Measurements from ENCODE around the gene RSBN1.
"Not testable (repeated sequence)": the region's sequence is repeated elsewhere in the genome, so short reads cannot be mapped to it uniquely, and the experiment has no call there.

Gene RSBN1

DNA sequence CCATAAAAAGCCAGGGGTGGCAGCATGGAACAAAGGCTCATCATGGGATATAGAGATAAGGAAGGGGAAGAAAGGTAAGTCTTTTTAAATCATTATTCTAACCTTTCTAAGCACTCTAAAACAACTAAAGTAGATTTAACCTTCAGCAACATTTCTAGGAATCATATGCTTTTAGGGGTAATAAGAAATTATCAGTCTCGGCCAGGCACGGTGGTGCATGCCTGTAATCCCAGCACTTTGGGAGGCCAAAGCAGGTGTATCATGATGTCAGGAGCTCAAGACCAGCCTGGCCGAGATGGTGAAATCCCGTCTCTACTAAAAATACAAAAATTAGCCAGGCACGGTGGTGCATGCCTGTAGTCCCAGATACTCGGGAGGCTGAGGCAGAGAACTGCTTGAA is 32.7 kb downstream of the RSBN1 start:
- DNase-seq, result no peak

DNA sequence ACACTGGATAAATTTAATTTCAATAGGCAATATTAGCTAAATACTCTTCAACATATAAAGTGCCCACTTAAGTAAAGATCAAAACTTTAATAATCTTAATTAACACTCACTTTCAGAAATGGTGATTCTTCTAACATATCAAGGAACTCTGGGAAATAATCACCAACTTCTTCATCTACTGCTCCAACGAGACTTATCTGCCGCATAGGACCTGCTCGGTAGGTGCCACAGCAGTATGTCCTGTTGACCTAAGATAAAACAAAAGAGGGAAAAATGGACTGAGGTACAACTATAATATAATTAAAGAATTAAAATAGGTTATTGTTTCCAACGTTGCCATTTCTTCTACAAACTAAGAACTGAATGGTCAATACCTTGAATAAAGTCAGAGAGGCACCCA is 34.7 kb downstream of the RSBN1 start:
- DNase-seq, result no peak

DNA sequence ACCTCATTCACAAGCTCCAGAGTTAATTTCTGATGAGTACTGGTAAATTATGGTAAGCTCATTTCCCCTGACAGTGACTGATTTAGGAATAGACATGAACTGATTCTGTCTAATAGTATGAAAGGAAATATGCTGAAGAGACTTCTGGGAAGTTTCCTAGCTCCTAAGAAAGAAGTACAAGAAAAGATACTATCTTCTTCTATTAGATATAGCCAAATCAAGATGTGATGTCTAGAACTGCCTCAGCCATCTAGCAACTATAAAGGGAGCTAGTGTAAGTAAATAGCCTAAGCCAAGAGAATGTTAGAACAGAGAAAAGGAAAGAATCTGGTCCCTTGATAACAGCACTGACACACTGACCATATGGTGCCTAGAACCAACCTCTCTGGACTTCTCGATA is 42.2 kb downstream of the RSBN1 start:
- no peak for DNase-seq

DNA sequence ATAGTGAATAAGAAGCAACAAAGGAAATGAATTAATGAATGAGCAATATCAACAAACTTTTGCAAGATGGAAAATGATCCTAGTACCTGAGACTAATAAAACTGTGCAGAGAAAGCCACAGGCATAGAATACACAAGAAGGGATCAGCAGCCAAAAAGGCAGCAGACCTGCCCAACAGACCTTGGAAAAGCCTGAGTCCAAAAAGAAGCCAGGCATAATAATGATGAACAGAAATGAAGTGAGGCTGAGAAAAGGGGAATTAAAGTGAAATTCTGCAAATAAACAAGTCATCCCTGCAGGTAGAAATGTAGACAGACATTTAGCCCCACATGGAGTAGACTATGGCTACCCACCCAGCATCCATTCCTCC is 42.7 kb downstream of the RSBN1 start:
- no peak for DNase-seq

DNA sequence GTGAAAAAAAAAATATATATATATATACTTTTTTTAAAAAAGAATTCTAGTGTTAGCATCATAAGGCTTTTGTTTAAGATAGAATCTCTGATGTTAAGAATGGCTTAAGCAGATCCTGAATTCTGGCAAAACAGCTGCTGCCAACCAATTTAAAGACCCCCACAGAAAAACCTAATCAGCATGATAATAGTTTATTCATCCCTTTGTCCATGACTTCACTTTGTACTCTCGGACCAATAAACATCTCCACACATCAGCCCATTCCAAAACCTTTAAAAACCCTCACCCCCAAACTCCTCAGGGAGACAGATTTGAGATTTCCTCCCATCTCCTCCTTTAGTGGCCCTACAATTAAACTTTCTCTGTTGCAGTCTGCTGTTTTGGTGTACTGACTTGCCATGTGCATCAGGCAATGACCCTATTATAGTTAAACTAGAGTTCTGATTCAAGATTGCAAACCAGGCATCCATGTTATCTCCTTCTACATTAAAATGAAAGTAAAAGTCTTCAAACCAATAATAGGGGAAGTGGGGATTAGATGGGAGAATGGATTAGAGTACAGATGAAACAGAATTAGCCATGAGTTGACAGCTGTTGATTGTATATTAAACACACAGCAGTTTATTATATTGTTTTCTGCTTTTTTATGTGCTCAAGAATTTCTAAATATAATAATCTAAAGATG is 43.2 kb downstream of the RSBN1 start:
- DNase-seq, result no peak

DNA sequence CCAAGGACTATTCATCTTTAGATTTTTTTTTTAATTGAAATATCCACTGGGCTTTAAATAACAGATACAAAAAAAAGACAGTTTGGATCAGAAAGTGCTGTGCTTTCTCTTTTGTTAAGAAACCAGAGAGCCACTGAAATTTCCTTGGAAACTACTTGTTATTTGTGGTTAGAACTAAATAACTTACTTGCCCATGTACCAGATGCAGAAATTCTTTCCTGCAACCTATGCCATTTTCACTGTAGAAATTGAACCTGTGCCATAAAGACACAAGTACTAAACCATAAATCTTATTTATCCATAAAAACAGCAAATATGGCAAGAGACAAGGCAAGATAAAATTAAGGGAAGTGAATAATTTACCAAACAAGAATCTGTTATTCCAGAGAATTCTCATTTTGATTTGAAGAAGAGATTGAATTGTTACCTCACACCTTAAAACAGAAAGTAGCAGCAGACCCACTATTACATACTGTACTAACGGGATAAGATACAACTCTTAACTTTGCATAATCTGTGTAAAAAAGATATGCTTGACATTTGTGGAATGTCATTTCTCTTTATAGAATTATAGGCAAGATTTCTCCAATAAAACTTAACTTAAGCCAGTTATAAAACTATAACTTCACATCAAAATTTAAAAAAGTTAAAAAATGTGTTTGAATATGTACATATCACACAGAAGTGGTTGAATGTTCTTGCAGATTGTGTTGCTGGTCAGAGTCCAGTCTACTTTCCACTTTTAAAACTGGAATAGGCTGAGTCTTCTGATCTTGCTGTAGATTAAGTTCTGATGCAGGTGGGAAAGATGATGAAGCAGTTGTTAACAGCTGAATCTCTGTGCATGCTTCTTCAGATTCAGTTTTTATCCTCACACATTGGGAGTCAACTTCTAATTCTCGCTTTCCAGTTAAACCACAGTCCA is 46.7 kb downstream of the RSBN1 start:
- no peak for DNase-seq

DNA sequence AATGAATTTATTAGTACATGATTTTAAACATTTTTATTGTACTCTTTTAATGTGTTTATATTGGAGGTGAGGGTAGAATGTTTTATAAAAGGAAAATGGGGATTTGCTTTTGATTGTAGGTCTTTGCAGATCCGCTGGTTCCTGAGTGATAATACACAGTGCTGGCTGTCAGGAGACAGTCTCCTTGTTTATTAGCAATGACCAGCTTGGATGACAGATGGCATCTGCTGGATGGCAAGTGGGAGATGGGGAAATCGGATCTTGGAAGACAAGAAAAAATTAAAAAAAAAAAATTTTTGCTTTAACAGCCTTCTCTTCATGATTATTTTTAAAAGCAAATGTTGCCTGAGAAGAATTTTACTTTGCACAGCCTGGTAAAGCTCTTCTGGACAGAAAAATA is 48.6 kb downstream of the RSBN1 start:
- no peak for DNase-seq

DNA sequence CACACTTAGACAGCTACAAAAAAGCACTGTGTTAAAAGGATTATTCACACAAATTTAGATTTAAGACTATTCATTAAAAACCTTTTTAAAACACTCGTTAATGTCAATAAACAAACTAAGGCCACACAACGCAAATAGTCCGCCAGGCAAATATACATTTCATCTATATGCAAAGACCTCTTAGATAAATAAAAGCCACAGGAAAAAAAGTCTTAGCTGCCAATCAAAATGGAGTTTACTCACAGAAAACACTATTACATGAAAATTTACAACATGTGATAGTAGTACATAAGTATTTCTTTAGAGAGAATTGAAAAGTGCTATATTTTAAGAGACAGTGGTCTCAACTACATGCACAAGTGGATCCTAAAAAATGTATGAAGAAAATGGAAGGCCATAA is 50.3 kb downstream of the RSBN1 start:
- DNase-seq, result no peak

DNA sequence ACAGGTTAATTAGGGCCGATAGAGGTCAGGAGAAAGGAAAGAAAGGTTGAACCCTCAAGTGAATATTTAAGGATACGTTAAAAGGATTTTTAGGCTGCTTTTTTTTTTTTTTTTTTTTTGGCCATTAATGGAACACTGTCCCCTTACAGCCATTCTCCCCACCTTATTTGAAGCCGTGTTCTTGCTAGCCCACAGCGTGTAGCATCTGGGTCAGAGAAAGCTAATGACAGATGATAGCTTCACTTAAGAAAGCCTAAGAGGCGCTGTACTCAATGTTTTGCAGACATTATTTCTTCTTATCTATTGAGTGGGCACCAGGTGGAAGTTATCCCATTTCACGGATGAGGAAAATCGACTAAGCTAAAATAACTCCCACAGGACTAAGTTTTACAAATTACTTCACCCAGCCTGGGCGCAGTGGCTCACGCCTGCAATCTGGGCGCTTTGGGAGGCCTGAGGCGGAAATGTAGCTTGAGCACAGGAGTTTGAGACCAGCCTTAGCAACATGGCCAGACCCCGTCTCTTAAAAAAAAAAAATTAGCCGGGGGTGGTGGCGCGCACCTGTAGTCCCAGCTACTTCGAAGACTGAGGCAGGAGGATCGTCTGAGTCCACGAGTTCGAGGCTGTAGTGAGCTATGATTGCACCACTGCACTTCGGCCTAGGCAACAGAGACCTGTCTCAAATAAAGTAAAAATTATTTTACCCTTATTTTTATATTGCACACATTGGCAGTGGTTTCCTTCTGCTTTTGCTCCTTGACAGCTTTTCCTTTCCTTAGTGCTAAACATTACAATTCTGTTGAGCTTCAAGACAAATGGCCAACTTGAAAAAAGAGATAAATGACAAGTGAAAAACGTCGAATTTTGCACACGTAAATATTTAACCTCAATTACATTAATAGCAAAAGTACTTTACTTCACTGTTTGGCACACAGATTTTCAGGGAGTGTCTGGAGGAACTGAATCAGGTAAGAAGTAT is 51.9 kb downstream of the RSBN1 start:
- DNase-seq, result no peak

DNA sequence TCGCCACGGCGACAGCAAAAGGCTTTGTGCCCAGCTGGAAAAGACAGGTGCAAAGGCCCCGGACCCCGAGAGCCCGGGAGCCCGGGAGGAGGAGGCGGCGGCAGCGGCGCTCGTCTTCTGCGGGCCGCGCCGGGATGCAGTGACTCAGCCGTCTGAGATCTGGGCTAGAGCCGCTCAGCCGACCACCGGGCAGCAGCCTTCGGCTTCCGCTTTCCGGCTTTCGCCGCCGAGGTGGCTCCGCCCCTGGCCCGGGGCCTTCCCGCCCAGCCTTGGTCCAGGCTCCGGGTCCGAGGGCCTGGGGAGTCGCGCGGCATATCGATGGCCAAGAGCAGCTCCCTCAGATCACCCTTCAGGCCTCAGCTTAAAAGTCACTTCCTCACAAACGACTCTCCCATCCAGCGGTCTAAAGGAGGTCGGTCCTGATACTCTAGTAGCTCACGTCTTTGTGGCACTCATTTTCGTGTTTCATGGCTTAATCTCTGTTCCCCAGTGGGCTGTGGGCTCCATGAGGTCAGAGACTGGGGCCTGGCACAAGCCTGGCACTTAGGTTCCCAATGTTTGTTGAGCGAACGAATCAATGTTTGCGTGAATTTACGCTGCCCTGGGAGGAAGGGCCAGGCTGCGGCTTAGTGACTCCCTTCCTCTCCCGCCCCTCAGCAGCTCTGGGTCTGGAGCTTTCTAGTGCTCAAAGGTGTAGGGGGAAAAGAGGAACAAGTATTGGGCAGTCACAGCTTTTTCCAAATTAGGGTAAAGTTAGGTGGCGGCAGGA is 52.8 kb downstream of the RSBN1 start, which contains the start of gene PHTF1:
TSS of gene PHTF1 (minus strand) at position 154 of the 769 bp plus-strand sequence. CDS start 783 bp downstream, outside the sequence.
- peak; percentile 77 for DNase-seq

DNA sequence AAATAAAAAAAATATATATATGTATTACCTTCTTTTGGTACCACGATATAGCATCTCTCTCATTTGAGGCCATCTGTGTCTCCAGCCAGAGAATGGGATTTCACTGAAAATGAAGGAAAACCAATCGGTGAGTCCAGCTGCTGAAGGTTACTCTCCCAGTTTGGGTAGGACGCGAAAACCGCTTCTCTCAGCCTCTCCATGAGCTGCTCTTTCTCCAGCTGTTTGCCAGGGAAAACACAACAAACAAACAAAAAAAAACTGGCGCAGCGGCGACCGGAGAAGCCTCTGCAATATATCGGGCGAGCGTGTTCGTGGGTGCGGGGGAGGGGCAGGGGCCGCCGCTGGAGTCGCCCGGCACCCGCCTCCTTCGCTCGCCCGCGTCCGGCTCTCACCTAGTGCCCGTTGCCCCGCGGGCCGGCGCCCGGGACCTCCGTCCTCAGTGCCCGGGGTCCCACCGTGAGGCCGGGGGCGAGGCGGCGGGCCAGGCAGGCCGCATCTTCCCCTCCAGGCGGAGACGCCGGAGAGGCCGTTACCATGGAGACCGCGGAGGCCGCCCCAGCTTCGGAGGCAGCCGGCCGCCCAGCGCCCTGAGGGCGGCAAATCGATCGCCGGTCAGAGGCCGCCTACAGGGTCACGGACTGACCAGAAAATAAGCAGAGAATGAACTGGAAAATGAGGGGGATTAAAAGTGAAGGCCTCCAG is 53.5 kb downstream of the RSBN1 start:
- peak; percentile 64 for DNase-seq

DNA sequence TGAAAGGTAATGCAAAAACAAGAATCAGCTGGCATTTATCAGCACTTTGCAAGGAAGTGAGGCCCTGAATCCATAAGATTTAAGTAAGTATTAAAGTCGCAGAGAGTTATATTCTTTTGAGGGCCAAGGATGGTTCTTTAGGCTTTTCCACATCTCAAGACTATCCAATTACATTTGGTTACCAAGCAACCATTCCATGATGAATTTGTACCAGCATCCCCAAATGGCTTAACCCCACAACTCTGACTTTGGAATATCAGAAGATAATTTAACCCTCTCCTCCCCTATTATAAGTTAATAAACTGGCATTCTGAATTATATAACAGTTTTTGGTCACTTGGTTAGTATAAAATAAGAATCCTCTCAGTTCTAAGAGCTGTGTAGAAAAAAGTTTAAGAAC is 55.8 kb downstream of the RSBN1 start:
- no peak for DNase-seq

DNA sequence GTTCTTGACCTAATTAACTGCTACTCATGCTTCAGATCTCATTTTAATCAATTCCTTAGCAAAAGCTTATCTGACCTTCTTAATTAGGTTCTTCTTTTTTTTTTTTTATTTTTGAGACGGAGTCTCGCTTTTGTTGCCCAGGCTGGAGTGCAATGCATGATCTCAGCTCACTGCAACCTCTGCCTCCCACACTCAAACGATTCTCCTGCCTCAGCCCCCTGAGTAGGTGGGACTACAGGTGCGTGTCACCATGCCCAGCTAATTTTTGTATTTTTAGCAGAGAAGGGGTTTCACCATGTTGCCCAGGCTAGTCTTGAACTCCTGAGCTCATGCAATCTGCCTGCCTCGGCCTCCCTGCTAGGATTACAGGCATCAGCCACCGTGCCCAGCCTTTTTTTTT is 58.9 kb downstream of the RSBN1 start:
- DNase-seq, result not testable (repeated sequence)

DNA sequence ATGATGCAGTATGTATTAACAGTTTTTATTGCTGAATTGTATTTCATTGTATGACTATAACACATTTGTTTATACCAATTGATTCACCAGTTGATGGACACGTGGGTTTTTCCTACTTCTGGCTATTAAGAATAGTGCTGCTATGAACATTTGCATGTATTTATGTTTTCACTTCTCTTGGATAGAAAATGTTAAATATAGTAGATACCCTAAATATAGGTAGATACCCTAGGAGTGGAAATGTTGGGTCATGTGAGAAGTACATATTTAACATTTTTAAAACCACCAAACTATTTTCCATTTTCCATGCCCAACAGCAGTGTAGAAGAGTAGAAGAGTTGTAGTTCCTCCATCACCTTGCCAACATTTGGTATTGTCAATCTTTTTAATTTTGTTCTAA is 60.8 kb downstream of the RSBN1 start:
- DNase-seq, result no peak

DNA sequence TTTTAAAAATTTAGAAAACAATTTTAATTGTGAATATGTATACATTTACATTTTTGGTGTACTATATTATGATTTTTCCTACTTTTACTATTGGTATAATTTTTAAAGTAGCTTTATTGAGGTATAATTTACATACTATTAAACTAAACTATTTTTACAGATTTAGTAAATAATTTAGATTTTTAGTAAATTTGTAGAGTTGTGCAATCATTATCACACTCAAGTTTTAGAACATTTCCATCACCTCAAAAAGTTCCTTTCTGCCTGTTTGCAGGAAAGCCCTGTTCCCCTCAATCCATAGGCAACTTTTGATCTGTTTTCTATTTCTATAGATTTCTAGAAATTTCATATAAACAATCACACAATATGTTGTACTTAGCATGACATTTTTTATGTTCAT is 61.2 kb downstream of the RSBN1 start:
- no peak for DNase-seq

DNA sequence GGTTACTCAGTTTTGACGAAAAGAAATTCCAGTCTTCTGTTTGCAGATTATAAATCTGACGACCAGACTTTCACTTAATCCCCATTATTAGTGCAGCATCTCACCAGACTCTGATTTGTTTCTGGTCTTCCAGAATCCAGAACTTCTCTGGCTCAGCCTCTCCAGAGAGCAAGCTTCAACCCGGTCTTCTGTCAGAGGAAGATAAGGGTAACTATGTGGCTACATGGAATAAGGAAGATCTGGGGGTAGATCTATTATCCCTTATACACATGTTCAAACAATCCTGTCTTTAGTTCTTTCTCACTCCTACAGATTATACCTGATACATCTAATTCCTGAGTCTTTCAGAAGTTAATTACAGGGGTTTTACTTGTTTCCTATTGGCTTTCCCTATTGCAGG is 62.9 kb downstream of the RSBN1 start:
- DNase-seq, result no peak

DNA sequence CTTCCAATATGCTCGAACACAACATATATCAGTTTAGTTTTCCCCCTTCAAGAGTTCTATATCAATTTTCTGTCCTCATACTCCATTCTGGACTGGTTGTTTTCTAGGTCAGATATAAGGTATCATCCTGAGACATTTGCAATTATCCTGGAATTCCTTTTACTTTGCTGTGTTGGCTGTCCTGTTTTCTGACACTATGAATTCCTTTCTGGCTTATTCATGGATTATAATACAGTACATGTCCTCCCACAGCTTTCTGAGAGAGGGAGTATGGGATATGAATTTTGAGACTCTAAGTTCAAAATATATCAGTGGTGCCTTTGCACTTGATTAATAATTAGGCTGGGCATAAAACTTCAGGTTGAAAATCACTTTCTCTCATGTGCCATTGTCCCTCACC is 64.9 kb downstream of the RSBN1 start:
- DNase-seq, result no peak

DNA sequence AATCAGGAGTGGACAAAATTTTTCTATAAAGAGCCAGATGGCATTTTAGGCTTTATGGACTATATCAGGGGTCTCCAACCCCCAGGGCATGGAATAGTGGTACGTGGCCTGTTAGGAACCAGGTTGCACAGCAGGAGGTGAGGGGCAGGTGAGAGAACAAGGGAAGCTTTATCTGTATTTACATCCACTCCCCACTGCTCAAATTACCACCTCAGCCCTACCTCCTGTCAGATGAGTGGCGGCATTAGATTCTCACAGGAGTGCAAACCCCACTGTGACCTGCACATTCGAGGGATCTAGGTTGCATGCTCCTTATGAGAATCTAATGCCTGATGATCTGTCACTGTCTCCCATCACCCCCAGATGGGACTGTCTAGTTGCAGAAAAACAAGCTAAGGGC is 66.9 kb downstream of the RSBN1 start:
- DNase-seq, result no peak

DNA sequence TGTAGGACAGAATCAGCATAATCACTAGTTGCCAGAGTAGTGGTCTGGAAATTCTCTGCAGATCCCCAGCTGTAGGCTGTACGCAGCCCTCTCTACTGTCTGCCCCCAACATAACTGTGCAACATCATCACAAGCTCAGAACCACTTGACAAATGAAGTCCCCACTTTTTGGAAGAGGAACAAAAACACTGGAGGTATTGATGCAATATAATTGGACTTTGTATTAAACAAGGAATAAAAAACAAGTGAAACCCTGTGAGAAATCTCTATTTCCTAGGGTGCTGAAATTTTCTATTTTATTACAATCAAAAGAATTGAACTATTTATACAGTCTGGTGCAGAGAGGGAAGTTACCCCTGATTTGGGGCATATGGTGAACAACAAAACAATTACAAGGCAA is 68.2 kb downstream of the RSBN1 start:
- DNase-seq, result no peak

DNA sequence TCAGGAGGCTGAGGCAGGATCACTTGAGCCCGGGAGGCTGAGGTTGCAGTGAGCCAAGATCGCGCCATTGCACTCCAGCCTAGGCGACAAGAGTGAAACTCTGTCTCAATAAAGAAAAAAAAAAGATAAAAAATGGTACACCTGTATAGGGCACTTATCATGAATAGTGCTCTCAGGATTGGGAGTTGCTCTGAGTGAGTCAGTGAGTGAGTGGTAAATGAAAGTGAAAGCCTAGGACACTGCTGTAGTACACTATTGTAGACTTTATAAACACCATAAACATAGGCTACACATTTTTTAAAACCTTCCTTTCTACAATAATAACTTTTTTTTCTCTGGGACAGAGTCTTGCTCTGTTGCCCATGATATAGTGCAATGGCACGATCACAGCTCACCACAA is 69.8 kb downstream of the RSBN1 start:
- peak; percentile 23 for DNase-seq

DNA sequence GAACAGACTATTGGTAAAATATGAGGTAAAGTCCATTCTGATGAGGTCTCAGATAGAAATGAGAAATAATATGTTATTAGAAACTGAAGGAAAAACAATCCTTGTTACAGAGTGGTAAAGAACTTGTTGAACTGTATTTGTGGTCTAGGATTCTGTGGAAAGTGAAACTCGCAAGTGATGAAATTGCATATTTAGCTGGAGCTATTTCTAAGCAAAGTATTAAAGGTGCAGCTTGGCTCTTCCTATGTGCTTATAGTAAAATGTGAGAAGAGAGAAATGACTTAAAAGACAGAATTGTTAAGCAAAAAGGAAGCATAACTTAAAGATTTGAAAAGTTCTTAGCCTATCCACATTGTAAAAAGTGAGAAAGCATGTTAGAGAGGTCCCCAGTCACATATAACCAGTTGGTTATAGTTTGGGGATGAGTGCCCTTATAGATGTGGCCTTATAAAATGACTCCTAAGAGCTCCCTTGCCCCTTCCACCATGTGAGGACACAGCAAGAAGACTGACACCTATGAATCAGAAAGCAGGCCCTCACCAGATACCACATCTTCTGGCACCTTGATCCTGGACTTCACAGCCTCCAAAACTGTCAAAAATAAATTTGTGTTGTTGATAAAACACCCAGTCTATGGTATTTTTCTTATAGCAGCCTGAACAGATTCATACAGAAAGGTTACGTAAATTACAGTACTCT is 77.8 kb downstream of the RSBN1 start:
- DNase-seq, result peak; percentile 20

Measured in activated CD4-positive, alpha-beta T cell treated with anti-CD3 and anti-CD28 coated beads, Interleukin-2, amount 50 U/mL, for 16 hours (primary cell).